HG03139 (cell line): ENCODE results near the gene TTC16.
A peak's percentile ranks its signal among the peaks of the same experiment; 100 is the strongest.

Experiments
- ATAC-seq: cut with Tn5 transposase; IDR thresholded peaks from one replicate; pipeline ENCODE4 v1.9.1; 2021; ENCODE audit not compliant: unreplicated experiment

TTC16 gene

GRCh38 chr9:127694890-127695720, 20.8 kb upstream of the TTC16 start:
- ATAC-seq, result no peak

GRCh38 chr9:127697575-127697974, 18.3 kb upstream of the TTC16 start:
- no peak for ATAC-seq

GRCh38 chr9:127698386-127698785, 17.5 kb upstream of the TTC16 start:
- ATAC-seq, result no peak

GRCh38 chr9:127698985-127699670, 16.8 kb upstream of the TTC16 start:
- ATAC-seq, result peak; percentile 91

- ATAC-seq, result no peak
Measured at GRCh38 chr9:127700140-127700539, 15.7 kb upstream of the TTC16 start.

- no peak for ATAC-seq
Measured at GRCh38 chr9:127700594-127701255, 15.2 kb upstream of the TTC16 start.

GRCh38 chr9:127703289-127703946, 12.5 kb upstream of the TTC16 start:
- ATAC-seq, result no peak

GRCh38 chr9:127705577-127706379, 10.1 kb upstream of the TTC16 start:
- ATAC-seq, result no peak

- no peak for ATAC-seq
Measured at GRCh38 chr9:127706836-127707241, 9.0 kb upstream of the TTC16 start, which contains the start of gene CFAP157. Gene CFAP157, plus strand, starts transcription at chr9:127706988. Its CDS starts 44 bp downstream, at chr9:127707032.

GRCh38 chr9:127707766-127708165, 8.1 kb upstream of the TTC16 start:
- ATAC-seq, result no peak

- no peak for ATAC-seq
Measured at GRCh38 chr9:127708952-127709587, 6.8 kb upstream of the TTC16 start.

- no peak for ATAC-seq
Measured at GRCh38 chr9:127710204-127710783, 5.6 kb upstream of the TTC16 start.

GRCh38 chr9:127711226-127711701, 4.6 kb upstream of the TTC16 start:
- no peak for ATAC-seq

GRCh38 chr9:127711831-127712274, 4.0 kb upstream of the TTC16 start:
- no peak for ATAC-seq

- ATAC-seq, result no peak
Measured at GRCh38 chr9:127712371-127712770, 3.5 kb upstream of the TTC16 start.

GRCh38 chr9:127712867-127713266, 3.0 kb upstream of the TTC16 start:
- ATAC-seq, result no peak

GRCh38 chr9:127714020-127714750, 1.7 kb upstream of the TTC16 start:
- ATAC-seq, result no peak

GRCh38 chr9:127714951-127715469, 869 bp upstream of the TTC16 start:
- no peak for ATAC-seq
